Prostate gland (tissue), 2 donors: ENCODE data around the gene HYAL2.

Experiments
- POLR2A ChIP-seq: fragments of 450-650 bp; IDR thresholded peaks from one replicate; pipeline ENCODE4 v1.6.1; 2016; ENCODE audit warnings: antibody characterized with exemption, mild to moderate bottlenecking
- POLR2AphosphoS5 ChIP-seq: sonication (generic); formaldehyde crosslinking; IDR thresholded peaks from one replicate; pipeline ENCODE4 v1.6.1; 2017; ENCODE audit warnings: antibody characterized with exemption
- TF ChIP-seq, protein P1 (sequence below), 4 experiments: fragments of 200-600 bp in 2 of 4; fragments of 450-650 bp in 2 of 4; sonication (generic) in 2 of 4; IDR thresholded peaks; 1 replicate in 3 of 4; 2 replicates in 1 of 4; pipeline ENCODE4 v1.5.1; 2016 to 2019; ENCODE audit warnings: antibody characterized with exemption in 4 of 4, mild to moderate bottlenecking in 2 of 4, moderate library complexity in 2 of 4

DNA sequence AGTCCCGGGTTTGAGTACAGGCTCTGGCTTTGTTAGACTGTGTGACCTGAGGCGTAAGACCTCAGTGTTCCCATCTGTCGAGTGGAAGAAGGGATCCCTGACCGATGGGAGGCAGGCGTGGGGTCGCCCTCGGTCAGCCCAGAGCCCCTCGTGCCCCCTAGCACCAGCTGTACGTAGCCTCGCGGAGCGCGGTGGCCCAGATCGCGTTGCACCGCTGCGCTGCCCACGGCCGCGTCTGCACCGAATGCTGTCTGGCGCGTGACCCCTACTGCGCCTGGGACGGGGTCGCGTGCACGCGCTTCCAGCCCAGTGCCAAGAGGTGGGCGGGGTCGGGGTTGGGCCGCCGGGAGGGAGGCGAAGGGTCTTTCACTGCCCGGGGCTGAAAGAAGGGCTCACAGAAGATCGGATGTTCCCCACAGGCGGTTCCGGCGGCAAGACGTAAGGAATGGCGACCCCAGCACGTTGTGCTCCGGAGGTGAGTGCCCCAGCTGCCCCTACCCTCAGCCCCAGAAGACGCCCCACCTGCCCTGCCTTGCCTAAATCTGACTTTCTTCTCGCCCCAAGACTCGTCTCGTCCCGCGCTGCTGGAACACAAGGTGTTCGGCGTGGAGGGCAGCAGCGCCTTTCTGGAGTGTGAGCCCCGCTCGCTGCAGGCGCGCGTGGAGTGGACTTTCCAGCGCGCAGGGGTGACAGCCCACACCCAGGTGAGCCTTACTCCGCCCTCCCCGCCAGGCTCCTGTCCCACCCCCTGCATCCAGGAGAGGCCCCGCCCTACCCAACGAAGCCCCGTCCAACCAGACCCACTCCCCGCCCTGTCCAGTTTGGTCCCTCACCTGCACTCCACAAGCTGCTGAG lies 47.2 kb downstream of the HYAL2 start:
- TF ChIP-seq POLR2AphosphoS5 (no peak), POLR2A (no peak)
- TF ChIP-seq, protein P1, sequence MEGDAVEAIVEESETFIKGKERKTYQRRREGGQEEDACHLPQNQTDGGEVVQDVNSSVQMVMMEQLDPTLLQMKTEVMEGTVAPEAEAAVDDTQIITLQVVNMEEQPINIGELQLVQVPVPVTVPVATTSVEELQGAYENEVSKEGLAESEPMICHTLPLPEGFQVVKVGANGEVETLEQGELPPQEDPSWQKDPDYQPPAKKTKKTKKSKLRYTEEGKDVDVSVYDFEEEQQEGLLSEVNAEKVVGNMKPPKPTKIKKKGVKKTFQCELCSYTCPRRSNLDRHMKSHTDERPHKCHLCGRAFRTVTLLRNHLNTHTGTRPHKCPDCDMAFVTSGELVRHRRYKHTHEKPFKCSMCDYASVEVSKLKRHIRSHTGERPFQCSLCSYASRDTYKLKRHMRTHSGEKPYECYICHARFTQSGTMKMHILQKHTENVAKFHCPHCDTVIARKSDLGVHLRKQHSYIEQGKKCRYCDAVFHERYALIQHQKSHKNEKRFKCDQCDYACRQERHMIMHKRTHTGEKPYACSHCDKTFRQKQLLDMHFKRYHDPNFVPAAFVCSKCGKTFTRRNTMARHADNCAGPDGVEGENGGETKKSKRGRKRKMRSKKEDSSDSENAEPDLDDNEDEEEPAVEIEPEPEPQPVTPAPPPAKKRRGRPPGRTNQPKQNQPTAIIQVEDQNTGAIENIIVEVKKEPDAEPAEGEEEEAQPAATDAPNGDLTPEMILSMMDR (IDR thresholded peaks at IDR 0.05) = no peak
